COR-L47 (cell line): ENCODE results near the gene NFILZ.

Experiments used
- DNase-seq: peaks from one replicate; lab custom pipeline; 2025; lab: John Stamatoyannopoulos, UW

NFILZ gene

GRCh38 chr19:8629996-8630683, at the start of gene NFILZ:
Gene NFILZ (plus strand): TSS chr19:8630633. CDS start chr19:8676766, 46,133 bp downstream.
- DNase-seq, result no peak

DNA sequence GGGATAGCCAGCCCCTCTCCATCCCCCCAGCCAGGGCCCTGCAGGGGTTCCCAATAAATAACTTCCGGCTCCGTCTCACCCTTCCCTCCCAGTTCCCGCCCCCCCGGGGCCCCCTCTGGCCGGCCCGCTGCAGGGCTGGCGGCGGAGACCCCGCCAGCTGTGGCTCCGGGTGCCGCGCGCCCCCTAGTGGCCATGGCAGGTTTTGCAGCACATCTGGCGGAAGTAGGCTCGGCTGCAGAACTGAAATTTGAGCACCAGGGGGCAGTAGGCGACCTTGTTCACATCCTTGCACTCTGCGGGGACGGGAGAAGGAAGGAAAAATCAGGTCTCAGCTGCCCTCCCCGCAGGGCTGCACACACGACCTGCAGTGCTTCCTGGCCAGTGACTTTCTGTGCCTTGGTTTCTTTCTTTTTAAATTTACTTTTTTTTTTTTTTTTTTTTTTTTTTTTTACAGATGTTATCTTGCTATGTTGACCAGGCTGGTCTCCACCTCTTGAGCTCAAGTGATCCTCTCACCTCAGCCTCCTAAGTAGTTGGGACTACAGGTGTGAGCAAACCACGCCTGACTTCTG, 49.6 kb upstream of the NFILZ start:
- peak; percentile 31 for DNase-seq

- no peak for DNase-seq
These were observed 45.2 kb upstream of the NFILZ start for GRCh38 chr19:8584965-8585893.

DNA sequence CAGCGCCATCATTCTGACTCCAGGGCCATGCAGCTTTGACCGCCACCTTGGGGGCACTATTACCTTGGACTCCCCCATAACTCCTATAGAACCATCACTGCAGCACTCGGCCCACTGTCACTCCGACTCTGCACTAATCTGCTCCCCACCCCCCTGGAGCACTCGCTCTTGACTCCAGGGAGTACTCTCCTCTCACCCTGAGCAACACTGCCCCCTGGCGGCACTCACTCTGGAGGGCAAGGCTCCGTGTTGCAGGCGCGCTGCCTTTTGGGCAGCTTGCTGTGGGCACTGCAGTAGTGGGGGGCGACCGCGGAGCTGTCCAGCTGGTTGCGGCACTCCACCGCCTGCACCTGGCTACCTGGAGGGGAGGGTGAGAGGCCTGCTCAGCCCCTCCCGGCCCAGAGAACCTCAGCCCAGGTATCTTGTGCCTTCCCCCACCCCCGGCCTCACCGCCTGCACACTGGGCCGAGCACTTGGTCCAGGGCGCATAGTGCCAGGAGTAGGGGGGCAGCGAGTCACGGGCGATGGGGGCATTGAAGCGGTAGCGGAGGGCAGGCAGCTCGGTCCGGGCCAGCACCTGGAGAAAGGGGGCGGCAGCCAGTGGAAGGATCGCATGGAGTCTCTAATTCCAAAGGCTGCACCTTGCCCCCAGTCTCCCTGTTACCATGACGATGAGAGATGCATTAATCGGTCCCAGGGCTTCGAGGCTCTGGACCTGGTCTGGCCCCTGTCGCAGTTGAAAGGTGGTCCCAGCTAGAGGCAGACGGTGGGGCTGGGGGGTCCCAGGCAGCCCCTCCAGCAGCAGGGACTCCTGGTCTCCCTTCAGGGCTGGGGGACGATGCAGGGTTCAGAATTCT, 44.3 kb upstream of the NFILZ start:
- no peak for DNase-seq

DNA sequence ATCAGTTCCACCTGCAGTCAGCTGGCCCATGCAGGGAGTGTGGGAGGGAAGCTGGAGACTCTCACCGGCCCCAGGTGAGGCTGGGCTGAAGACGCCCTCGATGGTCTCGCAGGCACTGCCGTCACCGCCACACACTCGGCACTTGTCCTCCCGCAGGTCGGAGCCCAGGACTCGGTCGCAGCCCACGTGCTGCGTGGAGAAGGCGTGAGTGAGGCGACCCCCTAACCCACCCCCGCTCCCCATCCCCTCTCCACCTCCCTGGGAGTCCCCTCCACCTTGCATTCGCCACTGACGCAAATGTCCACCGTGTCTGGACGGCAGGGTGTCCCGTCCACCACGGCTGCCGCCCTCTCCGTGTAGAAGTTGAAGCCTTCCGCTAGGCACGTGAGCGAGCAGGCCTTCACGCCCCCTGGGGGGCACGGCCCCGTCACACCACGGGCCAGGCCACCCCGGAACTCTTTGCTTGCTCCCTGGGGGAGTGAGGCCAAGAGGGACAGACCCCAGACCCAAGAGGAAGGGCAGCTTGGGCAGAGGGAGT, 41.2 kb upstream of the NFILZ start:
- DNase-seq, result no peak

- no peak for DNase-seq
These were observed 38.0 kb upstream of the NFILZ start for GRCh38 chr19:8592231-8593009.

DNA sequence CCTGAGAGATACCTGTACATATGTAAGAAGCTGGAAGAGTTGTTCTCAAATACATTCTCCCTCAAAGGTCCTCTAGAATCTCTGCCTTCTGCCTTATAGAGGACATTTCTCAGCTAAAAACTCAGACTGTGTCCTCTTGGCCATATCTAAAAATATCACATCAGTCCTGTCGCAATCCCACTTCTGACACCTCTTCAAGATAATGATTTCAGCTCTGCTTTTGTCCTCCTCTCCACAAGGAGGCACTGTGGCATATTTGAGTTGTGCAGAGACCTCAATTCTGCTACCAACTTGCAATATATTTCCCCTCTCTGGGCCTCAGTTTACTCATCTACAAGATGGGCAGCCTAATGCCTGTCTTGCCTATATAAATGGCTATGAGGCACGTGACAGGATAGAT, 36.5 kb upstream of the NFILZ start:
- DNase-seq, result no peak

GRCh38 chr19:8595651-8596050, 34.8 kb upstream of the NFILZ start:
- no peak for DNase-seq

DNA sequence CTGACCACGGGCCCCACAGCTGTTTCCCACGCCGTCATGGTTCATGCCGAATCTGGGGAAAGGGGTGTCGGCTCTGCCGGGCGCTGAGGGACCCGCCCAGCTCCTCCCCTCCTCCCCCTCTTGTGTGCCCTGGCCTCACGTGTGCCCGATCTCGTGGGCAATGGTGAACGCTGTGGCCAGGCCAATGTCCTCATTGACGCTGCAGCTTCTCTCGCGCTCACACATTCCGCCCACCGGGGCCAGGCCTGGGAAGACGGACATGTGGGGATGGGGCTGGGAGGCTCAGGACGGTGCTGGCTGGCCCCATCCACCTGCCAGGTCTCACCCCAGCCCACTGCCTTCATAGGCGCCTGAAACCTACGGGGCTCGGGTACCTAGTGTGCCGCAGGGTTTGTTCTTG, 34.3 kb upstream of the NFILZ start:
- DNase-seq, result no peak

GRCh38 chr19:8600064-8600463, 30.4 kb upstream of the NFILZ start:
- no peak for DNase-seq

DNA sequence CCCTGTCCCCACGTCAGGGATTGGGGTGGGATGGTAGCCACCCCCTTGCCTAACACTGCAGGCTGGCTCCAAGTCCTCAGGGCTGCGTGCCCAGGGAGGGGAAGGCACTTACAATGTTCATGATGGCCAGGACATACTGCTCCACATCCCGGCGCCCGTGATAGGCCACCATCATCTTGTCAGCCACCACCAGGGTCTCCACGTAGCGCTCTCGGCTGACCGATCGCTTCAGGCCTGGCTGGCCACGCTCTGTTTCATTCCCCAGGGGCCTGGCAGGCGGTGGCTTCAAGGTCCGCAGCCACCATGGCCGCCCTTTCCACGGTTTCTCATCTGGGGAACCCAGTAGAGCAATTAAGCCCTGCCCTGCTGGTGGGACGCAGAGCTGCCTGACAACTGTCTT, 29.6 kb upstream of the NFILZ start:
- DNase-seq, result no peak

GRCh38 chr19:8601796-8602195, 28.6 kb upstream of the NFILZ start:
- no peak for DNase-seq

- DNase-seq, result no peak
These were observed 24.9 kb upstream of the NFILZ start for GRCh38 chr19:8605514-8605913.

- no peak for DNase-seq
These were observed 23.0 kb upstream of the NFILZ start for GRCh38 chr19:8607386-8607785.

- DNase-seq, result no peak
These were observed 21.5 kb upstream of the NFILZ start for GRCh38 chr19:8608941-8609278.

GRCh38 chr19:8609279-8610040, 21.0 kb upstream of the NFILZ start:
- no peak for DNase-seq

- no peak for DNase-seq
These were observed 20.1 kb upstream of the NFILZ start, which contains the start of gene ADAMTS10 for GRCh38 chr19:8610041-8610935. Gene ADAMTS10 (minus strand): TSS chr19:8610715. CDS start chr19:8605710, 5,005 bp downstream.

- DNase-seq, result no peak
These were observed 19.5 kb upstream of the NFILZ start for GRCh38 chr19:8610936-8611300.

GRCh38 chr19:8611391-8611876, 19.0 kb upstream of the NFILZ start:
- DNase-seq, result no peak
